GM19035 (cell line): ENCODE results near the gene FAXC.

Source experiments
- ATAC-seq: cut with Tn5 transposase; IDR thresholded peaks from one replicate; pipeline ENCODE4 v1.9.1; 2021; ENCODE audit not compliant: unreplicated experiment

Gene FAXC

DNA sequence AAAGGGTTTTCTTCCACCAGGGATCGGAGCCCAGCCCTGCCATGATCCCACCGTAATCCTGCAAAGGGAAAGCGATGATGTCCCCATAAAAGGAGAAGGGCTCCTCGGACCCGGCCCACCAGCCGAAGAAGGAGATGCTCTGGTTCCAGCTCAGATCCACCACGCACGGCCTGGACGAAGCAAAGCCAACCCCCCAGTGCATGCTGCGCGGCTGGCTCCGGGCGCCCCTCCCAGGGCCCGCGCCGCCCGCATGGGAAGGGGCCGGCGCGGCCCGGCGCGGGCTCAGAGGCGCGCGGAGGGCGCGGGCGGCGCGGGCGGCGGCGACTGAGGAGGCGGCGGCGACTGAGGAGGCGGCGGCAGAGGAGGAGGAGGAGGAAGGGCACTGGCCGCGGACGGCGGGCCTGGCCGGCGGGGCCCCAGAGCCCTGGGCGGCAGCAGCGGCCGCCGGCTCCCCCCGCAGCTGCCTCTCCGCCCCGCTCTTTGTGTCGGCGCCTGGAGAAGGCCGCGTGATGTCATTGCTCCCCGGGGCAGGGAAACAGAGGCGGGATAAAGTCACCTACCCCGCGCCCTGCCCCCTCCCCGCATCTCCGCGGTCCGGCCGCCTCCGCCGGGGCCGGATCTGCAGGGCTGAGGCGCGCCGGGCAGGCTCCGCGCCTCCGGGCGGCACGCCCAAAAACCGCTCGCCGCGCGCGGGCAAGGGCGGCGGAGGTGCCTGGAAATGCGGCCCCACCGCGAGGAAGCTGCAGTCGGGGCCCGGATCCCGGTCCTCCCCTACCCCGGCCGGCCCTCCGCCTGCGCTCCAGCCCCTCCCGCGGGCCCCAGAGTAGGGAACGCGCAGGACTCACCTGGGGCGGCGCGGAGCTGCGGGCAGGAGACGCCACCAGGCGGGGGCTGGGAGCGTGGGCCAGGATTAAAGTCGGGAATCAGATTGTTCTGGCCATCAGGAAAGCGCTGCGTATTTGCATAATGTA, at the start of gene FAXC:
FAXC (minus strand) TSS at position 504 of the 971 bp plus-strand sequence; CDS start at position 202, 302 bp downstream.
- ATAC-seq: peak; percentile 64

DNA sequence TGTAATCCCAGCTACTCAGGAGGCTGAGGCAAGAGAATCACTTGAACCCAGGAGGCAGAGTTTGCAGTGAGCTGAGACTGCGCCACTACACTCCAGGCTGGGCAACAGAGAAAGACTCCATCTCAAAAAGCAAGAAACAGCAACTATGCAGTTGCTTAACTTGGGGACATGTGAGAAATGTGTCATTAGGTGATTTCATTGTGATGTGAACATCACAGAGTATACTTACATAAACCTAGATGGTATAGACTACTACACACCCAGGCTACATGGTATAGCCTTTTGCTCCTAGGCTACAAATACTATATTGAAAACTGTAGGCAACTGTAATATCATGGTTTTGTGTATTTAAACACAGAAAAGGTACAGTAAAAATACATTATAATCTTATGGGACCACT, 47.8 kb upstream of the FAXC start:
- ATAC-seq: no peak

GRCh38 chr6:99393698-99394531, 44.4 kb upstream of the FAXC start, which contains the start of gene COQ3:
COQ3 (minus strand) TSS chr6:99394195; CDS start chr6:99394179, 16 bp downstream.
- ATAC-seq: peak; percentile 78

GRCh38 chr6:99393366-99393697, 43.9 kb upstream of the FAXC start:
- peak; percentile 36 for ATAC-seq

DNA sequence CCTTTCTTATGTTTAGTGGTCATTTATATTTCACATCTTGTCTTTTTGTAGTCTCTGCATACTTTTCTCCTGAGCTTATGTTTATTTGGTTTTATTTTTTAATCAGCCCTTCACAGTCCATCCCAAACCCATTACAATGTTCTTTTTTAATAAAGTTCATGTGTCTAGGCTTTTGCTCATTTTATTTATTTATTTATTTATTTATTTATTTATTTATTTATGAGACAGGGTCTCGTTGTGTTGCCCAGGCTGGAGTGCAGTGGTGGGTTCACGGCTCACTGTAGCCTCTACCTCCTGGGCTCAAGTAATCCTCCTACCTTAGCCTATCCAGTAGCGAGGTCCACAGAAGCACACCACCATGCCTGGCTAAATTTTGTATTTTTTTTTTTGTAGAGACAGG, 41.4 kb upstream of the FAXC start:
- ATAC-seq: no peak

- no peak for ATAC-seq
Measured at GRCh38 chr6:99384507-99384906, 35.0 kb upstream of the FAXC start.

GRCh38 chr6:99378636-99379035, 29.2 kb upstream of the FAXC start:
- ATAC-seq: no peak

DNA sequence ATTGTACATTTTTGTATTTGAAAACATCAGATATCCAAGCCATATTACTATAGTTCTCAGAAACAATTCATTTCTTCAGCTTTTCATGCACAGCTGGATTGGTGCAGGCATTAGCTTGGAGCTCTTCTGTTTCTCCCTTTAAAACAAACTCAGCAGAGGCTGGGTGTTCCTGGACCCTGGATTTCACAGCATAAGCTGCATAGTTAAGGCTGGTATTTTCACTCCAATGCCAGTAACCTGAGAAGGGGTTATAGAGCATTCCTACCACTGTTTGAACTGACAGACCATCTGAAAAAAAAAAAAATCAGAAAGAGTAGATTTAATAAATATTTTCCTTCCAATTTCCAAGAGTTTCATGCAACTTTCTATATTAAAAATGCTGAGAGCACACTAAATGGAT, 20.1 kb upstream of the FAXC start:
- ATAC-seq: no peak

DNA sequence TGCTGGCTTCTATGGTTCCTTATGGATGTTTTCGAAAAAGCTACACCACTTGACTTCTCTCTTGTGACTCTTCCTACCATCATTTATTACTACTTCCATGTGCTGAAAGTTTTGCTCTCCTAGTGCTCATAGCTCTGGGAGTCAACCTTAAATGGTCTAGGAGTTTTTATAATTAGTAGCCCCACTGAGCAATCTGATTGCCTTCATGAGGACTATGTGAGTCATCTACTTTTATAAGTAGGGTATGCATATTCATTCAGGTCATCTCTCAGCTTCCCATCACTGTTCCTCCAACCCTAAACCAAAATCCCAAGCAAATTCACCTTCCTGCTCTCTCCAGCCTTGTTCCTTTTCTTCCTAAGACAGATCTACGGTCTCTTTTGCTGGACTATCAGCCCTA, 17.4 kb upstream of the FAXC start:
- no peak for ATAC-seq

GRCh38 chr6:99364026-99364425, 14.6 kb upstream of the FAXC start:
- ATAC-seq: peak; percentile 99

DNA sequence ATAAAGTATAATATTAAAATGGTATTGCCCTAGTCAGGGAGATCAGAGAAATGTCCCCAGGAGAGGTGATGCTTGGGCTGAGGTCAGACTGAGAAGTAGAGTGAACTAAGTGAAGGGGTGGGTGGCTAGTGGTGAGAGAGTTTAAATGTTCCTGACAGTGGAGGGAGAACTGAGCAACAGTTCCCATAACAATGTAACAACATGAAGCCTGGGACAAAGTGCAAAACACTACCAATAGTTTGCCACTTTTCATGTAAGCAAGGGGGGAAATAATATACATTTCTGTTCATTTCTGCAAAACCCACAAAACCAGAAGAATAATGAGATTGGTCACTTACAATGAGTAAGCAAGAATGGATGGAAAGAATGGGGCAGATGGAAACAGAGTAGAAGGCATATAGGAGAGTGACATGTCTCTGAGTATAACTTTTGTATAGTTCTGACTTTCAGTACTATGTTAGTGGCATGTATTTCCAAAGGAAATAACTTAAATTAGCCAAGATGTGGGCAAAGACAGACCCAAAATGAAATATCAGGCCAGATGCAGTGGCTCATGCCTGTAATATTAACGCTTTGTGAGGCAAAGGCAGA, 13.3 kb upstream of the FAXC start:
- no peak for ATAC-seq

DNA sequence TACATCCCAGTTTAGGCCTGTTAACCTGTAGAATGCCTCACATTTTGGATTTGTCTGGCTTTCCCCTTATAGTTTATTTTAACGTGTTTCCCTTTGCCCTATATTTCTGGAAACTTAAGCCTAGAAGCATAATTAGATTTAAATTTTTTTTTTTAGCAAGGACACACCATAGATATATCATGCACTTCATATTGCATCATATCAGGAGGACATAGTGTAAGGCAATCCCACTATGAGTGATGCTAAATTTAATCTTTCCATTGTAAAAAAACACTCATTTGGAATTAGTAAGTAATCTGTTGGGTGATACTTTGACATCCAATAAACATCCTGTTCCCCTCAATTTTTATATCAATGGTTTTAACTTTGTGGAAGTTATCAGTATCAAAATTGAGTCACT, 10.3 kb upstream of the FAXC start:
- no peak for ATAC-seq

DNA sequence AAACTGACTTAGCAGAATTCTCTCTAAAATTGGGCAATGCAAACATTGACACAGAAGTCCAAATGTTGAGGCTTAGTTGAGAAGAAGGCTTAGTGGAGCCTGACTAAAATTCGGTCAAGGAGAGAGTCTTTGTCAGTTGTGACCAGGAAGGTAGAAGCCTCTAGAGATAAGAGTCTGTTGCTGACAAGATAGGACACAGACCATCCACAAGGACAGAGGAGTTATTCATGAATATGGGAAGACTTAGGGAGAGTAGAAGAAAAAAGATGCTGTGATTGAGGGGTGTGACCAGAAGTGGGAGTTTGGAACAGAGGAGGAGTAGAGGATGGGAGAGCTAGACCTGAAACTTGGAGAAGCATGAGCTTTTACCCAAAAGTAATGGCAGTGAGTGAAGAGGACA, 7.2 kb upstream of the FAXC start:
- ATAC-seq: no peak

DNA sequence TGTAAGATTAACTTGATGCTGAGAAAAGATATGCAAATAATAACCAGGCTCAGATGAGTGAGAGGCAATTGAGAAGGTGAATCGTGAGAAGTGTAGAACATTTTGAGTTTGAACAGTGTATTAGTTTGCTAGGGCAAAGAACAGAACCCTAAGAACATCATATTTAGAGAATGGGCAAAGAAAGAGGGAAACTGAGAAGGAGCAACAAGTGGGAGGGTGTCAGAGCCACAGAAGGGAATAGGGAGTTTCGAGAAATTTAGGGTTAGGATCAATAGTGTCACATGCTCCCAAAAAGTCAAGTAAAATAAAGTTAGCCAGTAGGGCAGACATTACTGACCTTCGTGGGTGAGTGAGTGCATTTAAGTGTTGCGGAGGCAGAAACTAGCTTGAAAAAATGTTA, 5.5 kb upstream of the FAXC start:
- ATAC-seq: no peak

DNA sequence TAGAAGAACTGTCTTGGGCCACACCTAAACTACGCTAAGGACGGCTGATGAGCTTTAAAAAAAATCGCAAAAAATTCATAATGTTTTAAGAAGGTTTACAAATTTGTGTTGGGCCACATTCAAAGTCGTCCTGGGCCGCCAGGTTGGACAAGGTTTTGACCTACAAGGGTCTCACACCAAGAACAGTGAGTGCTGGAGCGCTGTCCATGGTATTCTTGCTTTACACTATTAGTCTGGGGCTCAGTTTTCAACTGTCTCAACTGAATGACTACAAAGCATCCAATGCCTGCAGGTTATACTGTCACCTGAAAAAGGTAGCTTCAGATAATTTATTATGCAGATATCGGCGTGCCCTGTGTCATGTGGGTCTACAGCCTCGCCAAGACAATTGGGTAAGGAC, 3.7 kb upstream of the FAXC start:
- no peak for ATAC-seq

- ATAC-seq: no peak
Measured at GRCh38 chr6:99350573-99350972, 1.1 kb upstream of the FAXC start.

- no peak for ATAC-seq
Measured at GRCh38 chr6:99348288-99349170, 945 bp downstream of the FAXC start.

DNA sequence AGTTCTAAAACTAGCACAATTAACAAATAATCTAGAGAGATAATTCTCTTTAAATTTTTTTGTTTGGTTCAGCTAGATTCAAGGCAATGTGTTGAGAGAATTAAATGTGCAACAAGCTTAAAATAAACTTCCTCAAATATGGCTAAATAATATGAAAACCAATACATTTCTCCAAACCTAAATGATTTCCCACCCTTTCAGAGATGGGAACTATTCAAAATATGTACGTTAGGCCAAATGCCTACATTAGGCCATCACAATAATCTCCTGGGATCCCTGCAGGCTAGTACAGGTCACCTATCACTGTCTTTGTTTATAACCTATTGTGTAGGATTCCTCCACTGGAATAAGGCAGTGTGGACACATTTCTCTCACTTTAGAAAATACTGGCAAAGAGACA, 1.7 kb downstream of the FAXC start:
- ATAC-seq: no peak

GRCh38 chr6:99346595-99346994, 2.9 kb downstream of the FAXC start:
- ATAC-seq: no peak

DNA sequence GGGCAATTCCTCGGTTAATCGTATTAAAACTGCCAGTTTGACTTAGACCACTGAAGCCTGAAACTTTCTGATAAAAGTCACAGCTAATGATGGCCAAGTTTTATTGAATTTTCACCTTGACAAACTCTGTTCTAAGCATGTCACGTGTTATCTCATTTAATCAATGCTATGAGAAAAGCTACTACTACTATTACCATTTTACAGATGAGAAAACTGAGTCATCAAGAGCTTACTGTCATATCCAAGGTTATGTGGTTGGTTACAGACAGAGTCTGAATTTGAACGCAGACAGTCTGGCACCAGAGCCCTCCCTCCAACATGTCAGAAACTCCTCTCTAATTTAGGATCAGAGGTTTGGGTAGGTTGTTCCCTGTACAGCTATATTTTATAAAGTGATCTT, 4.3 kb downstream of the FAXC start:
- ATAC-seq: no peak

DNA sequence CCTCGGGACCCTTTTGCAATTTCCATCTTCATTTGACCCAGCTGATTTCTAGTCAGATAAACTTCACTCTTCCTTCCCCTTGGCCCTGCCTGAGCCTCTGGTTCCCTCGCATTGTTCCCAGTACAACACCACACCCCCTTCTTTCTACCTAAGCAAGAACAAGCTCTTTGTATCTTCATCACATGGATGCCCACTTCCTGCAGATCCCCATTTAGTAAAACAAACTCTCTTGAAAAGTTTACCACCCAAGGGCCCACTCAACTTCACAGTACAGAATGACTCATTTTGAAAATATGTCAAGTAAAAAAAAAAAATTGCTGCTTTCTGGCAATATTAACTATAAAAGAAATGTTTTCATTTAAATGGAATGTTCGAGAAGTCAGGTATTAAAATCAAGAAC, 5.2 kb downstream of the FAXC start:
- ATAC-seq: no peak
